Neuronal stem cell (in vitro differentiated cells): Measurements from ENCODE around the gene CLEC7A.
A peak's percentile ranks its signal among the peaks of the same experiment; 100 is the strongest.

Experiments
- DNase-seq: peaks from one replicate; pipeline ENCODE4 v3.0.0-alpha.2; 2013; ENCODE audit warnings: low spot score
- H2AFZ ChIP-seq: one replicate; pipeline ENCODE4 v1.6.1; 2013; ENCODE audit warnings: mild to moderate bottlenecking, low read length, inconsistent platforms
- H2AK5ac ChIP-seq: 2 replicates; pipeline ENCODE4 v1.6.1; 2013; ENCODE audit warnings: low read depth, mild to moderate bottlenecking, inconsistent platforms, low read length, moderate library complexity, mixed read lengths
- H2BK120ac ChIP-seq: 2 replicates; pipeline ENCODE4 v1.6.1; 2013; ENCODE audit warnings: low read depth, mild to moderate bottlenecking, inconsistent platforms, low read length, moderate library complexity, mixed read lengths
- H2BK12ac ChIP-seq: one replicate; pipeline ENCODE4 v1.6.1; 2013; ENCODE audit warnings: low read length, inconsistent platforms
- H2BK15ac ChIP-seq: 2 replicates; pipeline ENCODE4 v1.6.1; 2013; ENCODE audit warnings: mild to moderate bottlenecking, low read length, inconsistent platforms, mixed read lengths
- H2BK5ac ChIP-seq: one replicate; pipeline ENCODE4 v1.6.1; 2013; ENCODE audit warnings: inconsistent platforms, mild to moderate bottlenecking, low read length, moderate library complexity
- H3K14ac ChIP-seq: one replicate; pipeline ENCODE4 v1.6.1; 2013; ENCODE audit warnings: low read length, inconsistent platforms
- H3K18ac ChIP-seq: 2 replicates; pipeline ENCODE4 v1.6.1; 2013; ENCODE audit warnings: low read length, inconsistent platforms
- H3K23ac ChIP-seq: 2 replicates; pipeline ENCODE4 v1.6.1; 2013; ENCODE audit warnings: low read depth, mild to moderate bottlenecking, mixed read lengths, low read length, inconsistent platforms; ENCODE audit not compliant: poor library complexity
- H3K27ac ChIP-seq: replicated peaks from 3 replicates; pipeline ENCODE4 v1.5.1; 2013; ENCODE audit warnings: low read length, inconsistent platforms
- H3K27me3 ChIP-seq, 3 experiments: 2 replicates each; pipeline ENCODE4 v1.6.1; 2013; ENCODE audit warnings: low read length in 3 of 3, mild to moderate bottlenecking in 2 of 3, inconsistent platforms in 1 of 3, low read depth in 1 of 3, mixed read lengths in 1 of 3, moderate library complexity in 1 of 3; ENCODE audit not compliant: control insufficient read depth in 3 of 3, insufficient read depth in 3 of 3
- H3K36me3 ChIP-seq, 2 donors: replicated peaks in 1 of 2; 2 replicates each; pipeline ENCODE4 v1.6.1; 2013; ENCODE audit warnings: low read length in 2 of 2; ENCODE audit not compliant: control insufficient read depth in 2 of 2, insufficient read depth in 2 of 2
- H3K4ac ChIP-seq: 2 replicates; pipeline ENCODE4 v1.6.1; 2013; ENCODE audit warnings: inconsistent platforms, mild to moderate bottlenecking, low read length, moderate library complexity
- H3K4me1 ChIP-seq, 2 donors: 1 replicate in 1 of 2; 2 replicates in 1 of 2; pipeline ENCODE4 v1.6.1; 2013; ENCODE audit warnings: low read length in 2 of 2, low read depth in 1 of 2; ENCODE audit not compliant: control insufficient read depth in 2 of 2, insufficient read depth in 1 of 2
- H3K4me2 ChIP-seq: one replicate; pipeline ENCODE4 v1.6.1; 2013; ENCODE audit warnings: mild to moderate bottlenecking, low read length, inconsistent platforms; ENCODE audit not compliant: insufficient read depth, poor library complexity, severe bottlenecking
- H3K4me3 ChIP-seq, 2 donors: 2 replicates each; pipeline ENCODE4 v1.5.1; 2013; ENCODE audit warnings: low read length in 2 of 2, mild to moderate bottlenecking in 2 of 2, inconsistent platforms in 1 of 2, moderate library complexity in 1 of 2
- H3K79me1 ChIP-seq: one replicate; pipeline ENCODE4 v1.6.1; 2013; ENCODE audit warnings: low read depth, mild to moderate bottlenecking, inconsistent platforms, low read length, moderate library complexity
- H3K9ac ChIP-seq: one replicate; pipeline ENCODE4 v1.6.1; 2013; ENCODE audit warnings: mild to moderate bottlenecking, low read depth, low read length, inconsistent platforms; ENCODE audit not compliant: poor library complexity
- H3K9me3 ChIP-seq, 2 donors: replicated peaks in 1 of 2; 2 replicates each; pipeline versions ENCODE3 to v1.6.1; 2013; ENCODE audit warnings: low read length in 2 of 2, mild to moderate bottlenecking in 2 of 2, inconsistent platforms in 1 of 2, low read depth in 1 of 2, mixed read lengths in 1 of 2, moderate library complexity in 1 of 2; ENCODE audit not compliant: control insufficient read depth in 2 of 2, insufficient read depth in 1 of 2
- H4K8ac ChIP-seq: one replicate; pipeline ENCODE4 v1.6.1; 2013; ENCODE audit warnings: low read depth, mild to moderate bottlenecking, inconsistent platforms, low read length, moderate library complexity
- H4K91ac ChIP-seq: one replicate; pipeline ENCODE4 v1.6.1; 2013; ENCODE audit warnings: low read length, low read depth, mild to moderate bottlenecking, inconsistent platforms; ENCODE audit not compliant: poor library complexity
- WGBS, 2 donors: extraction: QIAGEN DNeasy Blood & Tissue Kit; methylation state at CpG; one replicate each; pipeline ENCODE4 v1.1.7; 2013; ENCODE audit warnings: missing lambda C conversion rate in 2 of 2, mixed read lengths in 1 of 2; ENCODE audit not compliant: insufficient read length in 2 of 2, insufficient replicate concordance in 1 of 2; ENCODE audit errors: extremely low coverage in 2 of 2; 5-methylcytosine and 5-hydroxymethylcytosine counted together

The CLEC7A gene

DNA sequence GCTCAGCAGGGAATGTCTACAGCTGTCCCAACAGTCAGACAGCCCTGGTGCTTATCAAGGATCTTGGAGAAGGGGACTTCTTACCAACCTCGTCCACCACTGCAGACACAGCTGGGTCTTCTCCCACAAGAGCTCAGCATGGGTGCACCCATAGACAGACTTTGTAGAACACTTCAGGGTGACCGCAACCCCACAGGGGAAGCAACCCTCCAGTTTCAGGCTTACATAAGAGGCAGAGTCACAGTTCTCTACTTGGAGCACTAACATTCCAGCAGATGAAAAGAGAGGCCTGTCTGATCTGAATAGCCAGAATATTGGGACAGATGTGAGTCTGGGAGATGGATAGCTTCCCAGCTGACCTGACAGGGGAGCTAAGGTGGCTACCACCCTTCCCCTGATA is 27.7 kb downstream of the CLEC7A start:
- no peak for DNase-seq
- Histone ChIP-seq H4K91ac (no peak overlapping the region), H3K27ac (no peak overlapping the region), H3K4me3 (no peak overlapping the region), H2BK15ac (no peak overlapping the region), H2BK5ac (no peak overlapping the region), H3K27me3 (no peaks in the 10 kb centered on the region), H3K23ac (no peak overlapping the region), H2AK5ac (no peak overlapping the region), H3K4ac (no peak overlapping the region), H4K8ac (no peak overlapping the region), H3K4me1 (peaks cover 0 to 4% of the 10 kb centered on the region in 2 donors), H3K9ac (no peak overlapping the region), H3K79me1 (no peaks in the 10 kb centered on the region), H3K18ac (no peak overlapping the region), H2BK12ac (no peak overlapping the region), H3K4me2 (no peak overlapping the region), H2BK120ac (no peak overlapping the region), H3K36me3 (no peaks in the 10 kb centered on the region), H3K9me3 (no peaks in the 10 kb centered on the region), H2AFZ (no peak overlapping the region), H3K14ac (no peak overlapping the region)
- WGBS, 2 donors = no CpG with 5 or more reads among the region's 2 CpGs

DNA sequence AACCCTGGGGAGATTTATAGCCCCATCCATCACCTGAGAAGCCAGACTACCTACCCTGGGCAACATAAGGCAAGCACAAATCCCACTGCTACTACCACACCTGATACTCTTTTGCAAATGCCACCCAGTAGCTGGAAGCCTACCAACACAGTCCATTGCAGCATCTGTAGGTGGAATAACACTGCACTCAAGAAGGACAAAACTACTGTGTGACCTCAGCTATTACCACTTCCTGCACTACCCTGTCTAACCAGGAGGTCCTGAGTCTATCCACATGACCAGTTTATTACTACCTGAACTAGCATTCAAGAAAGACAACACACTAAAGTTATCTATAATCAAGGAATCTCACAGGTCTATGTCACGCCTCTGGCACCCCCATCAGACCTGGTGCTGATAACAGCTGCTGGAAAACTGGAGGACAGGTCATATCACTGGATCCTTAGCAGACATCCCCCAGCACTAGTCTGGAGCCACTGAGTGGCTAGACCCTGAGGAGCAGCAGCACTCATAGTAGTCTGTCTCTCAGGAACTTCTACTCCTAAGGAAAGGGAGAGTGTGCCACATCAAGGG is 28.3 kb downstream of the CLEC7A start:
- H3K27me3 ChIP-seq = peaks cover 0 to 5% (median 0%) of the 10 kb centered on the region in 3 experiments
- H3K4me2 ChIP-seq = no peak overlapping the region
- no peak for DNase-seq
- peaks cover 0 to 4% of the 10 kb centered on the region in 2 donors for H3K4me1 ChIP-seq
- no peak overlapping the region for H4K8ac ChIP-seq
- H3K14ac ChIP-seq = no peak overlapping the region
- no peaks in the 10 kb centered on the region for H3K79me1 ChIP-seq
- no CpG with 5 or more reads among the region's 1 CpG for WGBS, 2 donors
- H3K9me3 ChIP-seq = no peaks in the 10 kb centered on the region
- no peak overlapping the region for H3K18ac ChIP-seq
- H3K4ac ChIP-seq = no peak overlapping the region
- H2AFZ ChIP-seq = no peak overlapping the region
- H3K36me3 ChIP-seq = no peaks in the 10 kb centered on the region
- no peak overlapping the region for H2BK15ac ChIP-seq
- H2BK5ac ChIP-seq = no peak overlapping the region
- H2AK5ac ChIP-seq = no peak overlapping the region
- H2BK12ac ChIP-seq = no peak overlapping the region
- no peak overlapping the region for H4K91ac ChIP-seq
- H2BK120ac ChIP-seq = no peak overlapping the region
- no peak overlapping the region for H3K9ac ChIP-seq
- no peak overlapping the region for H3K4me3 ChIP-seq
- no peak overlapping the region for H3K23ac ChIP-seq
- no peak overlapping the region for H3K27ac ChIP-seq

DNA sequence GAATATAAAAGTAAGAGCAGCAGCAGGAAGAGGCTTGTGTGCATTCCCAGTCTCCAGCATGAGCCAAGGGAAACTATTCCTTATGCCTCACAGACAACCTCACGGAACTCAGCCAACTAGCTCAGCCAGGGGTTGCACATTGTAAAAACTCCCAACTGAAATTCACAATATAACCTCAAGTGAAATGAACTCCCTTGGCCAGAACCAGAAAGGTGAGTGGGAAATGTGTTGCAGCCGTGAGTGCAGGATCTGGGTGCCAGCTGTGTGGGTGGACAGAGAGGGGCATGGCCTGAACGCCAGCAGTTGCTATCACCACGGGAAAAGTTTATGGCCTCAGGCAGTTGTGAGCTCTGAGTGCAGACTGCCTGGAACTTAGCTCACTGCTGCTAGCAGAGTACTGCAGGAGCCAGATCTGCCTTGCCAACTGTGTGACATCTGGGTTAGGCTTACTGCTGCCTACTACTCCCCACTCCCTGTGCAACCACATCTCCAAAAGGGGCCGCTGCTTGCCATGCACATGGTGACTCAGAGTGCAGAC is 28.9 kb downstream of the CLEC7A start:
- Histone ChIP-seq H4K91ac (no peak overlapping the region), H2AFZ (no peak overlapping the region), H2BK120ac (no peak overlapping the region), H3K18ac (peak overlapping the region; percentile 1), H3K4me2 (no peak overlapping the region), H3K23ac (no peak overlapping the region), H4K8ac (no peak overlapping the region), H2BK5ac (no peak overlapping the region), H3K4me3 (no peak overlapping the region), H2AK5ac (no peak overlapping the region), H2BK12ac (no peak overlapping the region), H3K27ac (no peak overlapping the region), H3K4ac (no peak overlapping the region), H3K79me1 (no peaks in the 10 kb centered on the region), H3K4me1 (peaks cover 0 to 4% of the 10 kb centered on the region in 2 donors), H3K14ac (no peak overlapping the region), H3K9me3 (no peaks in the 10 kb centered on the region), H3K36me3 (no peaks in the 10 kb centered on the region), H3K9ac (no peak overlapping the region), H2BK15ac (no peak overlapping the region), H3K27me3 (peaks cover 0 to 5% (median 0%) of the 10 kb centered on the region in 3 experiments)
- no peak for DNase-seq
- no CpG with 5 or more reads among the region's 5 CpGs for WGBS, 2 donors

DNA sequence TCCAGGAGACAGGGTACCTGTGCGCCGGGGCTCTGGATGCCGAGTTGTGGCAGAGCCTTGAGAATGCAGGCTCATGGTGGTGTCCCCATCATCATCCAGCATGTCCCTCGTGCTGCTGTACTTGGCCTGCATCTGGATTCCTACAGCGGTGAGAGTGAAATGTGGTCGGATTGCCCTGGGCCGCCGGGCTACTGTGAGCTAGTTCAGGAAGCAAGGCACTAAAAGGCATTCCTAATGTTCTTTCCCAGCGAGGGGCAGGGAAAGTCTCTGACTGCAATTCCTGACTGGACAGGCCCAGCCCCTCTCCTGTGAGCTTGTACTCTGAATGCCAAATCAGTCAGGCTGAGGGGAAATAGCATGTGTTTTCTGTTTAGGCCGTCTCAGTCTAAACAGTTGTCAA is 31.2 kb downstream of the CLEC7A start, which contains the start of gene CLEC1A:
Gene CLEC1A, minus strand, starts transcription at position 195 of the 400 bp plus-strand sequence. Its CDS starts 63 bp downstream, at position 132.
- Histone ChIP-seq H3K18ac (peak within 1 kb of the TSS; percentile 72), H3K36me3 (no peaks in the 10 kb centered on the region), H2AFZ (peak within 1 kb of the TSS; percentile 25), H3K9ac (no peak within 1 kb of the TSS), H3K27me3 (peaks cover 0 to 5% (median 0%) of the 10 kb centered on the region in 3 experiments), H3K4me2 (no peak within 1 kb of the TSS), H3K4ac (no peak within 1 kb of the TSS), H3K27ac (no peak within 1 kb of the TSS), H2BK5ac (no peak within 1 kb of the TSS), H3K4me1 (peaks cover 0 to 4% of the 10 kb centered on the region in 2 donors), H3K9me3 (no peaks in the 10 kb centered on the region), H2BK12ac (no peak within 1 kb of the TSS), H3K79me1 (no peaks in the 10 kb centered on the region), H3K23ac (no peak within 1 kb of the TSS), H3K14ac (no peak within 1 kb of the TSS), H2BK15ac (no peak within 1 kb of the TSS), H4K91ac (no peak within 1 kb of the TSS), H4K8ac (no peak within 1 kb of the TSS), H3K4me3 (no peak within 1 kb of the TSS), H2BK120ac (no peak within 1 kb of the TSS), H2AK5ac (no peak within 1 kb of the TSS)
- peak; percentile 27 for DNase-seq
- WGBS, 2 donors = no CpG with 5 or more reads among the region's 10 CpGs
